22Rv1 (cell line): ENCODE results near the gene TUBB1.

Source experiments
- ZFX ChIP-seq: fragments of 450-650 bp; IDR thresholded peaks from 2 replicates; pipeline ENCODE4 v1.6.1; 2017; ENCODE audit warnings: antibody characterized with exemption, borderline replicate concordance
- TF ChIP-seq, protein P1 (sequence below): fragments of 450-650 bp; IDR thresholded peaks from 2 replicates; pipeline ENCODE4 v1.5.1; 2017; ENCODE audit warnings: mild to moderate bottlenecking

GRCh38 chr20:59071216-59071615 lies 52.0 kb downstream of the TUBB1 start:
- TF ChIP-seq, protein P1, sequence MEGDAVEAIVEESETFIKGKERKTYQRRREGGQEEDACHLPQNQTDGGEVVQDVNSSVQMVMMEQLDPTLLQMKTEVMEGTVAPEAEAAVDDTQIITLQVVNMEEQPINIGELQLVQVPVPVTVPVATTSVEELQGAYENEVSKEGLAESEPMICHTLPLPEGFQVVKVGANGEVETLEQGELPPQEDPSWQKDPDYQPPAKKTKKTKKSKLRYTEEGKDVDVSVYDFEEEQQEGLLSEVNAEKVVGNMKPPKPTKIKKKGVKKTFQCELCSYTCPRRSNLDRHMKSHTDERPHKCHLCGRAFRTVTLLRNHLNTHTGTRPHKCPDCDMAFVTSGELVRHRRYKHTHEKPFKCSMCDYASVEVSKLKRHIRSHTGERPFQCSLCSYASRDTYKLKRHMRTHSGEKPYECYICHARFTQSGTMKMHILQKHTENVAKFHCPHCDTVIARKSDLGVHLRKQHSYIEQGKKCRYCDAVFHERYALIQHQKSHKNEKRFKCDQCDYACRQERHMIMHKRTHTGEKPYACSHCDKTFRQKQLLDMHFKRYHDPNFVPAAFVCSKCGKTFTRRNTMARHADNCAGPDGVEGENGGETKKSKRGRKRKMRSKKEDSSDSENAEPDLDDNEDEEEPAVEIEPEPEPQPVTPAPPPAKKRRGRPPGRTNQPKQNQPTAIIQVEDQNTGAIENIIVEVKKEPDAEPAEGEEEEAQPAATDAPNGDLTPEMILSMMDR: no peak
- TF ChIP-seq ZFX: no peak
